K562 (cell line): ENCODE measurements around the gene ASB2. TPM values are rescaled to one million over a fixed set of nuclear protein-coding genes. Genes with fewer than 3 reads are reported as not detected.

Experiments used
- ATAC-seq: fragments of 200-7000 bp; cut with Tn5 transposase; 3 replicates; pipeline ENCODE4 v1.9.1; 2020; ENCODE audit warnings: moderate library complexity
- BruUV-seq: library from RNA; stranded (reverse); fragments of 400-500 nt; replicated peaks from 2 replicates; lab custom pipeline; 2021; lab: Mats Ljungman, UMichigan
- CTCF ChIA-PET: fragments of 300-600 bp; formaldehyde crosslinking; extraction: SDS; loops from one replicate; lab custom pipeline; 2021; ENCODE audit warnings: low intra/inter-chr PET ratio; lab: Yijun Ruan, JAX
- POLR2A ChIA-PET: fragments of 300-600, 350-650 bp; sonication (Branson Sonifier 250); formaldehyde crosslinking; extraction: SDS; loops from one replicate; lab custom pipeline; 2021; ENCODE audit warnings: antibody characterized with exemption, inconsistent platforms; lab: Yijun Ruan, JAX
- DNase-seq, 4 experiments: peaks; one replicate each; pipeline versions ENCODE4 v3.0.0 to v3.0.0-alpha.2; 2011 to 2018; ENCODE audit warnings: low spot score in 3 of 4, mixed read lengths in 3 of 4; ENCODE audit errors: extremely low read depth in 1 of 4
- FAIRE-seq: peaks from 2 replicates; lab custom pipeline; 2011; peaks lifted over from hg19 to GRCh38; lab: Jason Lieb, UNC
- H2AFZ ChIP-seq: 2 replicates; pipeline ENCODE4 v1.6.0; 2011; ENCODE audit warnings: low read depth, low read length, control low read depth, inconsistent platforms
- H3K27ac ChIP-seq: fragments of 200-600 bp; 3 replicates; pipeline ENCODE4 v1.8.0; 2011; ENCODE audit warnings: low read depth, mild to moderate bottlenecking, control low read depth, inconsistent platforms, low read length, moderate library complexity, mixed read lengths; ENCODE audit errors: extremely low read depth
- H3K27me3 ChIP-seq, 2 experiments: fragments of 300-600 bp in 1 of 2; 2 replicates in 1 of 2; 3 replicates in 1 of 2; pipeline versions ENCODE4 v1.6.0 to v1.8.0; 2011; ENCODE audit warnings: inconsistent platforms in 2 of 2, low read length in 2 of 2, mild to moderate bottlenecking in 1 of 2, mixed read lengths in 1 of 2, moderate library complexity in 1 of 2; ENCODE audit not compliant: control insufficient read depth in 2 of 2, insufficient read depth in 2 of 2
- H3K36me3 ChIP-seq: fragments of 300-600 bp; 3 replicates; pipeline ENCODE4 v1.8.0; 2011; ENCODE audit warnings: mild to moderate bottlenecking, low read length, inconsistent platforms; ENCODE audit not compliant: control insufficient read depth, insufficient read depth
- H3K4me1 ChIP-seq, 2 experiments: fragments of 200-600 bp in 1 of 2; replicated peaks in 1 of 2; 2 replicates in 1 of 2; 3 replicates in 1 of 2; pipeline versions ENCODE4 v1.5.1 to v1.8.0; 2011; ENCODE audit warnings: inconsistent platforms in 2 of 2, low read length in 2 of 2, mild to moderate bottlenecking in 1 of 2, mixed read lengths in 1 of 2, moderate library complexity in 1 of 2; ENCODE audit not compliant: control insufficient read depth in 2 of 2, insufficient read depth in 2 of 2
- H3K4me2 ChIP-seq: 2 replicates; pipeline ENCODE4 v1.6.1; 2011; ENCODE audit warnings: low read length, control low read depth, inconsistent platforms, mixed read lengths; ENCODE audit not compliant: insufficient read depth
- H3K4me3 ChIP-seq: fragments of 200-600 bp; sonication (generic), shearing (Covaris generic); 2 replicates; pipeline ENCODE4 v1.5.1; 2016; ENCODE audit warnings: control low read depth, inconsistent platforms
- H3K79me2 ChIP-seq: fragments of 200-600 bp; 3 replicates; pipeline ENCODE4 v1.8.0; 2011; ENCODE audit warnings: low read length, inconsistent platforms; ENCODE audit not compliant: control insufficient read depth, insufficient read depth
- H3K9ac ChIP-seq, 2 experiments: 2 replicates each; pipeline versions ENCODE4 v1.6.0 to v1.6.1; 2011; ENCODE audit warnings: low read depth in 2 of 2, low read length in 2 of 2, control low read depth in 1 of 2, inconsistent platforms in 1 of 2, mild to moderate bottlenecking in 1 of 2, mixed read lengths in 1 of 2; ENCODE audit not compliant: insufficient read depth in 1 of 2
- H3K9me1 ChIP-seq: one replicate; pipeline ENCODE4 v1.6.0; 2011; ENCODE audit warnings: inconsistent platforms, mild to moderate bottlenecking, low read length, moderate library complexity; ENCODE audit not compliant: control insufficient read depth, insufficient read depth
- H3K9me3 ChIP-seq: replicated peaks from 2 replicates; pipeline ENCODE4 v1.5.1; 2011; ENCODE audit warnings: low read depth, low read length, inconsistent platforms; ENCODE audit not compliant: control insufficient read depth, insufficient read depth
- H4K20me1 ChIP-seq: replicated peaks from 2 replicates; pipeline ENCODE4 v1.6.1; 2011; ENCODE audit warnings: low read length, inconsistent platforms, mixed read lengths; ENCODE audit not compliant: control insufficient read depth, insufficient read depth
- GATAD2A ChIP-seq: fragments of 450-650 bp; IDR thresholded peaks from 2 replicates; pipeline ENCODE4 v1.6.1; 2017
- KLF1 ChIP-seq: fragments of 450-650 bp; IDR thresholded peaks from 2 replicates; pipeline ENCODE4 v1.6.1; 2016; ENCODE audit warnings: missing genetic modification characterization, missing compliant biosample characterization
- WGBS: fragments of 100-300 bp; shearing (Covaris generic); methylation state at CpG from one replicate; pipeline ENCODE4 v1.1.6; 2016; ENCODE audit warnings: low coverage, mixed read lengths; ENCODE audit not compliant: insufficient coverage; ENCODE audit errors: missing lambda C conversion rate; 5-methylcytosine and 5-hydroxymethylcytosine counted together
- in situ Hi-C: fragments of 300-500 bp; cut with MboI; formaldehyde crosslinking; loops from 4 replicates; pipeline ENCODE4 v1.15.0; 2018; ENCODE audit warnings: inconsistent platforms, mixed read lengths
- intact Hi-C: fragments of 100-400 bp; cut with micrococcal nuclease; formaldehyde crosslinking; loops from 2 replicates; pipeline ENCODE4 v1.14.2; 2022
- polyA plus RNA-seq, 8 experiments: library from polyadenylated mRNA; depleted of rRNA in 4 of 8; stranded (reverse) in 5 of 8; unstranded in 3 of 8; fragments of >200 nt; fragmentation: Nextera tagmentation in 2 of 8; fragmentation: Illumina TruSeq in 1 of 8; extraction: Ambion mirVana in 2 of 8; extraction: Trizol in 1 of 8; gene quantifications; 2 replicates each; pipeline versions ENCODE4 v1.2.1 to v1.2.3, GENCODE V29; 2011 to 2014; ENCODE audit warnings: inconsistent platforms in 1 of 8, missing spikeins in 1 of 8
- total RNA-seq, 7 experiments: library from RNA; depleted of rRNA in 6 of 7; stranded (reverse); fragments of >200 nt in 6 of 7; fragmentation: Illumina TruSeq in 2 of 7; extraction: Trizol in 2 of 7; gene quantifications; 2 replicates each; pipeline versions ENCODE4 v1.2.1 to v1.2.3, GENCODE V29; 2011 to 2021; ENCODE audit warnings: low replicate concordance in 1 of 7
- TF ChIP-seq, protein P1 (sequence below): IDR thresholded peaks from 2 replicates; pipeline ENCODE4 v1.6.1; 2012; ENCODE audit warnings: low read depth, low read length, improper control_type of control experiment, borderline replicate concordance
- TF ChIP-seq, protein P2 (sequence below), 2 experiments: fragments of 450-650 bp; IDR thresholded peaks; 2 replicates each; pipeline ENCODE4 v1.6.1; 2016; ENCODE audit warnings: mild to moderate bottlenecking in 2 of 2, borderline replicate concordance in 1 of 2, low read depth in 1 of 2, moderate library complexity in 1 of 2
- TF ChIP-seq, protein P3 (sequence below): fragments of 450-650 bp; IDR thresholded peaks from one replicate; pipeline ENCODE4 v1.6.1; 2018; ENCODE audit warnings: mild to moderate bottlenecking, moderate library complexity; ENCODE audit not compliant: partially characterized antibody
- TF ChIP-seq, protein P4 (sequence below): IDR thresholded peaks from 3 replicates; pipeline ENCODE4 v1.6.1; 2011; ENCODE audit warnings: borderline replicate concordance, mild to moderate bottlenecking, moderate library complexity; ENCODE audit not compliant: insufficient read length; ENCODE audit errors: extremely low read depth

Gene ASB2
- total and polyA plus RNA-seq, 9 of the 15 experiments (the other 6 are each of a cell fraction or from before 2014, with no cell fraction given) = not detected

DNA sequence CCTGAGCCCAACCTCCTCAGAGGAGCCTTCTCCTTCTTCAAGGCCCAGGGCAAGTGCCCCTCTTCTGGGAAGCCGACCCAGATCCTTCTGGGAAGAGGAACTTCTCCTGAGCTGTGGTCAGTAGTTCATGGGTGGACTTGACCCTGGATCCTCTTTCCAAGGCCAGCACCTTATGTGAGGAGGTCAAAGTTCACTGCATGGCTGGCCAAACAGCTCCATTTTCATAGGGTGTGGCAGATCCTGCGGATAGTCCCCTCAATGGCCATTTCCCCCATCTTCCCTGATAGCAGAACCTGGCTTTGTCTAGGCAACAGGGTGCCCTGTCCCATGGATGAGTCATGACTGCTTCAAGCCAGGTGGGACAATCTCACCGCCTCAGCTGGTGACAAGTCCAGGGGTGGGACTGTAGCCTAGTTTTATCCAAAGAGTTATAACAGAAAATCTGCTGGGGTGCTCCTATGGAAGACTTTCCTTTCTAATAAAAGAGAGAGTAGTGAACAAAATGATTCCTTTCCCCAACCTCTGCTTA lies 10.4 kb downstream of the ASB2 start:
- in situ Hi-C loops = no loop called here
- Histone ChIP-seq H3K36me3 (no peaks in the 10 kb centered on the region), H3K9me3 (no peaks in the 10 kb centered on the region), H3K27me3 (peaks cover 0 to 12% of the 10 kb centered on the region in 2 experiments; a peak in 3 of 5 replicates), H2AFZ (no peak overlapping the region), H3K9ac (no peak overlapping the region), H3K79me2 (no peaks in the 10 kb centered on the region), H4K20me1 (no peaks in the 10 kb centered on the region), H3K4me3 (no peak overlapping the region), H3K9me1 (no peaks in the 10 kb centered on the region), H3K4me2 (no peak overlapping the region), H3K4me1 (no peaks in the 10 kb centered on the region), H3K27ac (no peak overlapping the region)
- WGBS = 0% methylated on average over 2 of the region's 3 CpGs
- ChIA-PET CTCF (no interaction called here), POLR2A (no interaction called here)
- ATAC-seq (no peak), DNase-seq (no peak), FAIRE-seq (no peak)
- no TSS peak for BruUV-seq
- intact Hi-C loops = no loop called here
- TF ChIP-seq, protein P1, sequence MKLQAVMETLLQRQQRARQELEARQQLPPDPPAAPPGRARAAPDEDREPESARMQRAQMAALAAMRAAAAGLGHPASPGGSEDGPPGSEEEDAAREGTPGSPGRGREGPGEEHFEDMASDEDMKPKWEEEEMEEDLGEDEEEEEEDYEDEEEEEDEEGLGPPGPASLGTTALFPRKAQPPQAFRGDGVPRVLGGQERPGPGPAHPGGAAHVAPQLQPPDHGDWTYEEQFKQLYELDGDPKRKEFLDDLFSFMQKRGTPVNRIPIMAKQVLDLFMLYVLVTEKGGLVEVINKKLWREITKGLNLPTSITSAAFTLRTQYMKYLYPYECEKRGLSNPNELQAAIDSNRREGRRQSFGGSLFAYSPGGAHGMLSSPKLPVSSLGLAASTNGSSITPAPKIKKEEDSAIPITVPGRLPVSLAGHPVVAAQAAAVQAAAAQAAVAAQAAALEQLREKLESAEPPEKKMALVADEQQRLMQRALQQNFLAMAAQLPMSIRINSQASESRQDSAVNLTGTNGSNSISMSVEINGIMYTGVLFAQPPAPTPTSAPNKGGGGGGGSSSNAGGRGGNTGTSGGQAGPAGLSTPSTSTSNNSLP = no peak
- TF ChIP-seq, protein P2, sequence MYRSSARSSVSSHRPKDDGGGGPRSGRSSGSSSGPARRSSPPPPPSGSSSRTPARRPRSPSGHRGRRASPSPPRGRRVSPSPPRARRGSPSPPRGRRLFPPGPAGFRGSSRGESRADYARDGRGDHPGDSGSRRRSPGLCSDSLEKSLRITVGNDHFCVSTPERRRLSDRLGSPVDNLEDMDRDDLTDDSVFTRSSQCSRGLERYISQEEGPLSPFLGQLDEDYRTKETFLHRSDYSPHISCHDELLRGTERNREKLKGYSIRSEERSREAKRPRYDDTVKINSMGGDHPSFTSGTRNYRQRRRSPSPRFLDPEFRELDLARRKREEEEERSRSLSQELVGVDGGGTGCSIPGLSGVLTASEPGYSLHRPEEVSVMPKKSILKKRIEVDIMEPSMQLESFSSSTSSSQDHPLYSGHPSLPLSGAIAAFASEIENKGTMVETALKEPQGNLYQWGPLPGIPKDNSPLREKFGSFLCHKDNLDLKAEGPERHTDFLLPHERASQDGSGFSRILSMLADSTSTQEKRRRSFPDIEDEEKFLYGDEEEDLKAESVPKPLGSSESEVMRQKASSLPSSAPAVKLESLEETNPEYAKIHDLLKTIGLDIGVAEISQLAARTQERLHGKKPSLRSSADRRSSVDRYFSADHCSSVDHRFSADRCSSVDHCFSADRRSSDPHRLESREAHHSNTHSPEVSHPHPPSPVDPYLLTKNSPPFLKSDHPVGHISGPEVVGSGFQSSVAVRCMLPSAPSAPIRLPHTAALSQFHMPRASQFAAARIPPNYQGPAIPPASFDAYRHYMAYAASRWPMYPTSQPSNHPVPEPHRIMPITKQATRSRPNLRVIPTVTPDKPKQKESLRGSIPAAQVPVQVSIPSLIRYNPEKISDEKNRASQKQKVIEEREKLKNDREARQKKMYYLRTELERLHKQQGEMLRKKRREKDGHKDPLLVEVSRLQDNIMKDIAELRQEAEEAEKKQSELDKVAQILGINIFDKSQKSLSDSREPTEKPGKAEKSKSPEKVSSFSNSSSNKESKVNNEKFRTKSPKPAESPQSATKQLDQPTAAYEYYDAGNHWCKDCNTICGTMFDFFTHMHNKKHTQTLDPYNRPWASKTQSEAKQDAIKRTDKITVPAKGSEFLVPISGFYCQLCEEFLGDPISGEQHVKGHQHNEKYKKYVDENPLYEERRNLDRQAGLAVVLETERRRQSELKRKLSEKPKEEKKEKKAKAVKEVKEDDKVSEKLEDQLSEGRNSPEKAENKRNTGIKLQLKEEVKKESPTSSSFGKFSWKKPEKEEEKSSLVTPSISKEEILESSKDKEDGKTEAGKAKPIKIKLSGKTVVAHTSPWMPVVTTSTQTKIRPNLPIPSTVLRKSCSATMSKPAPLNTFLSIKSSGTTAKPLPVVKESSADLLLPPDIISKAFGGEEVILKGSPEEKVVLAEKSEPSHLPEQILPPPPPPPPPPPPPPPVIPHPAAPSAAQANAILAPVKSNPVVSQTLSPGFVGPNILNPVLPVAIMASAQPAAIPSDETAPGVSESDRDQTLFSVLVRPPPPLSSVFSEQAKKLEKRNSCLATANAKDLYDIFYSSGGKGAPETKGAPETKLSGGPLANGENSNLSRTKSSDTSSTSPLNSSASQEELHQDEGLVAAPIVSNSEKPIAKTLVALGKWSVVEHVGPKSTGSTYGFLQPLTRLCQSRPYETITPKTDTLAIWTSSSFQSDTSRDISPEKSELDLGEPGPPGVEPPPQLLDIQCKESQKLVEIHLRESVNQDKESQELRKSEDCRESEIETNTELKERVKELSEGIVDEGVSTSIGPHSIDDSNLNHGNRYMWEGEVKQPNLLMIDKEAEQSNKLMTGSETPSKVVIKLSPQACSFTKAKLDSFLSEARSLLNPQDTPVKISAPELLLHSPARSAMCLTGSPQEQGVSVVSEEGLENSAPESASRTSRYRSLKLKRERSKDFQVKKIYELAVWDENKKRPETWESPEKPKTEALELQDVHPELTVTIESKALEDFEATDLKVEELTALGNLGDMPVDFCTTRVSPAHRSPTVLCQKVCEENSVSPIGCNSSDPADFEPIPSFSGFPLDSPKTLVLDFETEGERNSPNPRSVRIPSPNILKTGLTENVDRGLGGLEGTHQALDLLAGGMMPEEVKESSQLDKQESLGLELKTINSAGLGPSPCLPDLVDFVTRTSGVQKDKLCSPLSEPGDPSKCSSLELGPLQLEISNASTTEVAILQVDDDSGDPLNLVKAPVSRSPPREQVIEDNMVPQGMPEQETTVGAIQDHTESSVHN (IDR thresholded peaks at IDR 0.05; ENCODE audit: borderline replicate concordance in 1 of 2, low read depth in 1 of 2) = no peak
- TF ChIP-seq, protein P3, sequence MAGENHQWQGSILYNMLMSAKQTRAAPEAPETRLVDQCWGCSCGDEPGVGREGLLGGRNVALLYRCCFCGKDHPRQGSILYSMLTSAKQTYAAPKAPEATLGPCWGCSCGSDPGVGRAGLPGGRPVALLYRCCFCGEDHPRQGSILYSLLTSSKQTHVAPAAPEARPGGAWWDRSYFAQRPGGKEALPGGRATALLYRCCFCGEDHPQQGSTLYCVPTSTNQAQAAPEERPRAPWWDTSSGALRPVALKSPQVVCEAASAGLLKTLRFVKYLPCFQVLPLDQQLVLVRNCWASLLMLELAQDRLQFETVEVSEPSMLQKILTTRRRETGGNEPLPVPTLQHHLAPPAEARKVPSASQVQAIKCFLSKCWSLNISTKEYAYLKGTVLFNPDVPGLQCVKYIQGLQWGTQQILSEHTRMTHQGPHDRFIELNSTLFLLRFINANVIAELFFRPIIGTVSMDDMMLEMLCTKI = no peak
- TF ChIP-seq KLF1 = no peak
- TF ChIP-seq, protein P4, sequence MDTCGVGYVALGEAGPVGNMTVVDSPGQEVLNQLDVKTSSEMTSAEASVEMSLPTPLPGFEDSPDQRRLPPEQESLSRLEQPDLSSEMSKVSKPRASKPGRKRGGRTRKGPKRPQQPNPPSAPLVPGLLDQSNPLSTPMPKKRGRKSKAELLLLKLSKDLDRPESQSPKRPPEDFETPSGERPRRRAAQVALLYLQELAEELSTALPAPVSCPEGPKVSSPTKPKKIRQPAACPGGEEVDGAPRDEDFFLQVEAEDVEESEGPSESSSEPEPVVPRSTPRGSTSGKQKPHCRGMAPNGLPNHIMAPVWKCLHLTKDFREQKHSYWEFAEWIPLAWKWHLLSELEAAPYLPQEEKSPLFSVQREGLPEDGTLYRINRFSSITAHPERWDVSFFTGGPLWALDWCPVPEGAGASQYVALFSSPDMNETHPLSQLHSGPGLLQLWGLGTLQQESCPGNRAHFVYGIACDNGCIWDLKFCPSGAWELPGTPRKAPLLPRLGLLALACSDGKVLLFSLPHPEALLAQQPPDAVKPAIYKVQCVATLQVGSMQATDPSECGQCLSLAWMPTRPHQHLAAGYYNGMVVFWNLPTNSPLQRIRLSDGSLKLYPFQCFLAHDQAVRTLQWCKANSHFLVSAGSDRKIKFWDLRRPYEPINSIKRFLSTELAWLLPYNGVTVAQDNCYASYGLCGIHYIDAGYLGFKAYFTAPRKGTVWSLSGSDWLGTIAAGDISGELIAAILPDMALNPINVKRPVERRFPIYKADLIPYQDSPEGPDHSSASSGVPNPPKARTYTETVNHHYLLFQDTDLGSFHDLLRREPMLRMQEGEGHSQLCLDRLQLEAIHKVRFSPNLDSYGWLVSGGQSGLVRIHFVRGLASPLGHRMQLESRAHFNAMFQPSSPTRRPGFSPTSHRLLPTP = no peak
- TF ChIP-seq GATAD2A = no peak
